Natural killer cell (primary cell): ENCODE results near the gene OSBPL1A. TPM values are rescaled to one million over a fixed set of nuclear protein-coding genes. Genes with fewer than 3 reads are reported as not detected.
A peak's percentile ranks its signal among the peaks of the same experiment; 100 is the strongest.

Source experiments
- ATAC-seq, 3 donors: fragments of 150-1000 bp in 2 of 3; fragments of 200-7000 bp in 1 of 3; cut with Tn5 transposase; 1 replicate in 1 of 3; 2 replicates in 2 of 3; pipeline ENCODE4 v1.10.0; 2021; ENCODE audit warnings: mild to moderate bottlenecking in 2 of 3, moderate library complexity in 2 of 3
- DNase-seq, 2 donors: peaks; one replicate each; pipeline versions ENCODE4 v3.0.0 to v3.0.0-alpha.2; 2013 to 2021; ENCODE audit warnings: mixed read lengths in 1 of 2
- H3K27ac ChIP-seq: one replicate; pipeline ENCODE4 v1.5.1; 2013; ENCODE audit warnings: mild to moderate bottlenecking, low read length
- H3K27me3 ChIP-seq: one replicate; pipeline ENCODE4 v1.6.1; 2013; ENCODE audit warnings: low read length; ENCODE audit not compliant: control insufficient read depth, insufficient read depth
- H3K36me3 ChIP-seq: one replicate; pipeline ENCODE4 v1.6.1; 2013; ENCODE audit warnings: low read length; ENCODE audit not compliant: control insufficient read depth, insufficient read depth
- H3K4me1 ChIP-seq: one replicate; pipeline ENCODE4 v1.6.1; 2013; ENCODE audit warnings: low read length; ENCODE audit not compliant: control insufficient read depth, insufficient read depth
- H3K4me3 ChIP-seq: one replicate; pipeline ENCODE4 v1.5.1; 2013; ENCODE audit warnings: low read length
- H3K9me3 ChIP-seq: one replicate; pipeline ENCODE4 v1.6.1; 2013; ENCODE audit warnings: low read length; ENCODE audit not compliant: control insufficient read depth, insufficient read depth
- H3K27ac Mint-ChIP-seq, 2 donors: one replicate each; pipeline ENCODE4 v1.8.0; 2022; ENCODE audit warnings: mild to moderate bottlenecking in 2 of 2, mixed read lengths in 2 of 2, moderate library complexity in 1 of 2
- H3K27me3 Mint-ChIP-seq, 2 donors: one replicate each; pipeline ENCODE4 v1.8.0; 2022; ENCODE audit warnings: low read depth in 2 of 2, mixed read lengths in 2 of 2
- H3K36me3 Mint-ChIP-seq: one replicate; pipeline ENCODE4 v1.8.0; 2022; ENCODE audit warnings: mixed read lengths
- H3K4me1 Mint-ChIP-seq, 2 donors: one replicate each; pipeline ENCODE4 v1.8.0; 2022; ENCODE audit warnings: mixed read lengths in 2 of 2
- H3K4me3 Mint-ChIP-seq: one replicate; pipeline ENCODE4 v1.8.0; 2022; ENCODE audit warnings: mild to moderate bottlenecking, moderate library complexity, mixed read lengths
- H3K9me3 Mint-ChIP-seq, 2 donors: one replicate each; pipeline ENCODE4 v1.8.0; 2022; ENCODE audit warnings: mixed read lengths in 2 of 2
- CTCF ChIP-seq: fragments of 200-600 bp; IDR thresholded peaks from one replicate; pipeline ENCODE4 v1.8.0; 2022; ENCODE audit warnings: antibody characterized with exemption
- WGBS: methylation state at CpG from one replicate; pipeline ENCODE4 v1.1.7; 2013; ENCODE audit warnings: missing lambda C conversion rate; ENCODE audit not compliant: insufficient coverage; 5-methylcytosine and 5-hydroxymethylcytosine counted together
- intact Hi-C: fragments of 100-400 bp; cut with micrococcal nuclease; formaldehyde crosslinking; loops from one replicate; pipeline ENCODE4 v1.14.2; 2022
- total RNA-seq, 4 donors: library from RNA; stranded (reverse); fragments of 120-200 nt in 1 of 4; gene quantifications; one replicate each; pipeline versions ENCODE4 v1.2.3 to v1.2.4, GENCODE V29; 2013 to 2022

OSBPL1A gene
- total RNA-seq, 3 donors from 2014 or later (not counting 1 experiment from before 2014, with no cell fraction given): 1.2 to 32.5 (median 1.5) TPM

- peaks cover 9% of the 10 kb centered on the region for H3K27me3 ChIP-seq
- WGBS: 41% methylated on average over 7 of the region's 7 CpGs
- Mint-ChIP-seq H3K27me3 (peaks cover 16% of the 10 kb centered on the region in 2 donors), H3K36me3 (peaks cover 7% of the 10 kb centered on the region), H3K9me3 (no peaks in the 10 kb centered on the region), H3K4me3 (peak overlapping the region; percentile 91), H3K27ac (peak overlapping the region; percentile 21 to 74), H3K4me1 (peaks cover 13 to 18% of the 10 kb centered on the region in 2 donors)
- no peak overlapping the region for H3K27ac ChIP-seq
- peaks cover 4% of the 10 kb centered on the region for H3K36me3 ChIP-seq
- peaks cover 16% of the 10 kb centered on the region for H3K4me1 ChIP-seq
- no peaks in the 10 kb centered on the region for H3K9me3 ChIP-seq
- TF ChIP-seq CTCF: no peak
- peak overlapping the region; percentile 43 for H3K4me3 ChIP-seq
- intact Hi-C loops: no loop called here
- ATAC-seq (peak in 1 of 3 donors; percentile 16), DNase-seq (peak in 1 of 2 donors; percentile 19)
These were observed 259.2 kb downstream of the OSBPL1A start for GRCh38 chr18:24138409-24138788.

GRCh38 chr18:24136967-24137373, 260.7 kb downstream of the OSBPL1A start:
- TF ChIP-seq CTCF: no peak
- H3K4me1 ChIP-seq: peaks cover 16% of the 10 kb centered on the region
- H3K4me3 ChIP-seq: no peak overlapping the region
- H3K9me3 Mint-ChIP-seq: no peaks in the 10 kb centered on the region
- peak overlapping the region; percentile 13 to 27 for H3K27ac Mint-ChIP-seq
- no peak overlapping the region for H3K4me3 Mint-ChIP-seq
- WGBS: 47% methylated on average over 2 of the region's 3 CpGs
- peaks cover 9% of the 10 kb centered on the region for H3K27me3 ChIP-seq
- DNase-seq (peak in 1 of 2 donors; percentile 23), ATAC-seq (no peak)
- peaks cover 11% of the 10 kb centered on the region for H3K36me3 Mint-ChIP-seq
- H3K9me3 ChIP-seq: no peaks in the 10 kb centered on the region
- H3K36me3 ChIP-seq: peaks cover 18% of the 10 kb centered on the region
- H3K27me3 Mint-ChIP-seq: peaks cover 13 to 16% of the 10 kb centered on the region in 2 donors
- H3K4me1 Mint-ChIP-seq: peaks cover 13 to 18% of the 10 kb centered on the region in 2 donors
- intact Hi-C loops: no loop called here
- no peak overlapping the region for H3K27ac ChIP-seq

GRCh38 chr18:24130494-24130893, 267.1 kb downstream of the OSBPL1A start:
- H3K27me3 Mint-ChIP-seq: no peaks in the 10 kb centered on the region
- Histone ChIP-seq H3K27me3 (no peaks in the 10 kb centered on the region), H3K4me1 (no peaks in the 10 kb centered on the region), H3K4me3 (no peak overlapping the region), H3K27ac (no peak overlapping the region), H3K36me3 (peaks cover 64% of the 10 kb centered on the region), H3K9me3 (no peaks in the 10 kb centered on the region)
- TF ChIP-seq CTCF: no peak
- no peaks in the 10 kb centered on the region for H3K4me1 Mint-ChIP-seq
- DNase-seq (no peak), ATAC-seq (no peak)
- no peaks in the 10 kb centered on the region for H3K9me3 Mint-ChIP-seq
- no peak overlapping the region for H3K27ac Mint-ChIP-seq
- peaks cover 33% of the 10 kb centered on the region for H3K36me3 Mint-ChIP-seq
- 100% methylated on average over 2 of the region's 2 CpGs for WGBS
- no peak overlapping the region for H3K4me3 Mint-ChIP-seq
- intact Hi-C loops: no loop called here

- H3K4me3 ChIP-seq: no peak overlapping the region
- H3K9me3 ChIP-seq: no peaks in the 10 kb centered on the region
- Mint-ChIP-seq H3K4me1 (no peaks in the 10 kb centered on the region), H3K27ac (peak overlapping the region in 1 of 2 donors; percentile 19), H3K27me3 (no peaks in the 10 kb centered on the region), H3K4me3 (no peak overlapping the region), H3K9me3 (no peaks in the 10 kb centered on the region), H3K36me3 (peaks cover 32% of the 10 kb centered on the region)
- H3K27ac ChIP-seq: no peak overlapping the region
- H3K4me1 ChIP-seq: no peaks in the 10 kb centered on the region
- H3K27me3 ChIP-seq: no peaks in the 10 kb centered on the region
- DNase-seq (no peak), ATAC-seq (no peak)
- intact Hi-C loops: no loop called here
- 80% methylated on average over 2 of the region's 4 CpGs for WGBS
- no peak for TF ChIP-seq CTCF
- peaks cover 74% of the 10 kb centered on the region for H3K36me3 ChIP-seq
These were observed 268.9 kb downstream of the OSBPL1A start for GRCh38 chr18:24128700-24129099.
